Measurements from ENCODE around the gene EFL1.

DNA sequence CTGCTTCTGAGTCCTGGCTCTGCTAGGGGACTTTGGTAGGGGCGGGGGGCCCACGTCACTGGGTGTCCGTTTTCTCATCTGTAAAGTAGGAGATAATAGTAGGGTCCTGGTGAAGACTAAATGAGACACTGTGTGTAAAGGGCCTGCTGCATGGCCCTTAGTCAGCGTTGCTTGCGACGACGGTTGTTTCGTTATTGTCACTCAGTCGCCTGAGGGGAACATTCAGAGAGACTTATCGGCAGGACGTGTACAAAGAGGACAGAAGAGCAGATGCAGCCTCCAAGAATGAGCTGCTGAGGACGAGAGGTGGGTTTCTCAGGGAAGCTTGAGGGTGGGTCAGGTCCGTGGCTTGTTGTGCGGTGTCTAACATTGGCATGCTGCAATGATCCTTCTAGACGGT is 163.9 kb downstream of the EFL1 start:
- TF ChIP-seq, protein P1, sequence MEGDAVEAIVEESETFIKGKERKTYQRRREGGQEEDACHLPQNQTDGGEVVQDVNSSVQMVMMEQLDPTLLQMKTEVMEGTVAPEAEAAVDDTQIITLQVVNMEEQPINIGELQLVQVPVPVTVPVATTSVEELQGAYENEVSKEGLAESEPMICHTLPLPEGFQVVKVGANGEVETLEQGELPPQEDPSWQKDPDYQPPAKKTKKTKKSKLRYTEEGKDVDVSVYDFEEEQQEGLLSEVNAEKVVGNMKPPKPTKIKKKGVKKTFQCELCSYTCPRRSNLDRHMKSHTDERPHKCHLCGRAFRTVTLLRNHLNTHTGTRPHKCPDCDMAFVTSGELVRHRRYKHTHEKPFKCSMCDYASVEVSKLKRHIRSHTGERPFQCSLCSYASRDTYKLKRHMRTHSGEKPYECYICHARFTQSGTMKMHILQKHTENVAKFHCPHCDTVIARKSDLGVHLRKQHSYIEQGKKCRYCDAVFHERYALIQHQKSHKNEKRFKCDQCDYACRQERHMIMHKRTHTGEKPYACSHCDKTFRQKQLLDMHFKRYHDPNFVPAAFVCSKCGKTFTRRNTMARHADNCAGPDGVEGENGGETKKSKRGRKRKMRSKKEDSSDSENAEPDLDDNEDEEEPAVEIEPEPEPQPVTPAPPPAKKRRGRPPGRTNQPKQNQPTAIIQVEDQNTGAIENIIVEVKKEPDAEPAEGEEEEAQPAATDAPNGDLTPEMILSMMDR (conservative IDR thresholded peaks at IDR 0.05), result no peak
- TF ChIP-seq ZFX (IDR thresholded peaks at IDR 0.05), result no peak

Measured in C4-2B (cell line).